DND-41 (cell line): ENCODE measurements around the gene FAR2.

Experiments
- EZH2 ChIP-seq: IDR thresholded peaks from 3 replicates; pipeline ENCODE4 v1.6.1; 2012; ENCODE audit warnings: borderline replicate concordance, low read depth, mild to moderate bottlenecking, moderate library complexity, low read length, inconsistent platforms; ENCODE audit not compliant: severe bottlenecking
- TF ChIP-seq, protein P1 (sequence below): IDR thresholded peaks from 2 replicates; pipeline ENCODE4 v1.5.1; 2012; ENCODE audit warnings: borderline replicate concordance, low read length, moderate library complexity, mild to moderate bottlenecking; ENCODE audit not compliant: poor library complexity, severe bottlenecking; ENCODE audit errors: extremely low read depth

DNA sequence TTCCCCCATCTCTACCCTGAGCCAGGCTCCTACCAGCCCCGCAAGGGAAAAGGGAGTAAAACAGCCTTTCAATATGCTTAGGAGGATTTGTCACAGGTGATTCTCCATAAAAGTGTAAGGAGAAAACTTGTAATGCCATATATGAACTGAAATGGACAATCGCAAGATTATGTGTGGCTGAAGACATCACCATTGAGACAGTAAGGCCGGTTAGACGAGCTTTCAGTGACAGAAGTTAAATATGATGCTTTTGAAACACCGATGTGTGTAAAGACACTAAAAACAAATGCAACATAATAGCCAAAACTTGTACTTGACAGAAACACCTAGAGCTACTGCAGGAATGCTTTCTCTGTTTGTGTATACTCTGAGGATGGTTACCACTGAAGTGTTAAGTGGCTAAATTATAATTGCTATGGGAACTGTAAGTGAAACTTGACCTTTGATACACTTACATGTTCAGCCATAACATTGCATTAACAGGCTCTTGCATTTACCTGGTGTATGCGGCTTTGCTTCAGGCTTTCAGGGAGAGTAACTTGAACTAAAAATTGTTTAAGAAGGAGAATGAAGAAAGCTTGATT is 42.3 kb downstream of the FAR2 start:
- no peak for TF ChIP-seq EZH2
- TF ChIP-seq, protein P1, sequence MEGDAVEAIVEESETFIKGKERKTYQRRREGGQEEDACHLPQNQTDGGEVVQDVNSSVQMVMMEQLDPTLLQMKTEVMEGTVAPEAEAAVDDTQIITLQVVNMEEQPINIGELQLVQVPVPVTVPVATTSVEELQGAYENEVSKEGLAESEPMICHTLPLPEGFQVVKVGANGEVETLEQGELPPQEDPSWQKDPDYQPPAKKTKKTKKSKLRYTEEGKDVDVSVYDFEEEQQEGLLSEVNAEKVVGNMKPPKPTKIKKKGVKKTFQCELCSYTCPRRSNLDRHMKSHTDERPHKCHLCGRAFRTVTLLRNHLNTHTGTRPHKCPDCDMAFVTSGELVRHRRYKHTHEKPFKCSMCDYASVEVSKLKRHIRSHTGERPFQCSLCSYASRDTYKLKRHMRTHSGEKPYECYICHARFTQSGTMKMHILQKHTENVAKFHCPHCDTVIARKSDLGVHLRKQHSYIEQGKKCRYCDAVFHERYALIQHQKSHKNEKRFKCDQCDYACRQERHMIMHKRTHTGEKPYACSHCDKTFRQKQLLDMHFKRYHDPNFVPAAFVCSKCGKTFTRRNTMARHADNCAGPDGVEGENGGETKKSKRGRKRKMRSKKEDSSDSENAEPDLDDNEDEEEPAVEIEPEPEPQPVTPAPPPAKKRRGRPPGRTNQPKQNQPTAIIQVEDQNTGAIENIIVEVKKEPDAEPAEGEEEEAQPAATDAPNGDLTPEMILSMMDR: no peak
